HG03439 (cell line): ENCODE results near the gene ZNF791.
"Not testable (repeated sequence)": the region's sequence is repeated elsewhere in the genome, so short reads cannot be mapped to it uniquely, and the experiment has no call there.

Experiments
- ATAC-seq: cut with Tn5 transposase; IDR thresholded peaks from one replicate; pipeline ENCODE4 v1.9.1; 2021; ENCODE audit warnings: mild to moderate bottlenecking, moderate library complexity; ENCODE audit not compliant: unreplicated experiment

ZNF791 gene

DNA sequence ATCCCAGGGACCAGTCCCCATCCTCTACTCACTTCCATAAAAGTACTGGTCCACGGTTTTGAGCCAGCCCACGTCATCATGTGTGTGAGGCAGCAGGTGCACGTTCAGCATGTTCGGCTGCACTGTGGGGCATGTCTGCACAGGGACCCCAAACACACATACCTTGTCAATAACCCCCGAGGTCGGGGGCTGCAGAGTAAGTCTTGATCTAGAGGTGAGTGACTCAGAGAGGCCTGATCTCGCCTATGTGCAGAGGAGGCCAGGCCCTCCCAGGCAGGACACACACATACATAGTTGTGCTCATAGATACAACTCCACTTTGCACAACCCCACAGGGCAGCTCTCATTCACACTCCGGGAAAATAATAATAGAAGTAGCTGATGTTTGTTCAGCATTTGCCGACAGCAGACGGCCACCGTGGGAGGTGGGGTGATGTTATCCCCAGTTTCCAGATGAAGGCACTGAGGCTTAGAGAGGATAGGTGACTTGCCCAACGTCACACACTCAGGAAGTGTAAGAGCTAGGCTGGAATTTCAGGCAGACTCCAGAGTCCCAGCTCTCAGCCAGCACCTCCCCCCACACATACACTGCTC lies 55.0 kb downstream of the ZNF791 start:
- no peak for ATAC-seq

DNA sequence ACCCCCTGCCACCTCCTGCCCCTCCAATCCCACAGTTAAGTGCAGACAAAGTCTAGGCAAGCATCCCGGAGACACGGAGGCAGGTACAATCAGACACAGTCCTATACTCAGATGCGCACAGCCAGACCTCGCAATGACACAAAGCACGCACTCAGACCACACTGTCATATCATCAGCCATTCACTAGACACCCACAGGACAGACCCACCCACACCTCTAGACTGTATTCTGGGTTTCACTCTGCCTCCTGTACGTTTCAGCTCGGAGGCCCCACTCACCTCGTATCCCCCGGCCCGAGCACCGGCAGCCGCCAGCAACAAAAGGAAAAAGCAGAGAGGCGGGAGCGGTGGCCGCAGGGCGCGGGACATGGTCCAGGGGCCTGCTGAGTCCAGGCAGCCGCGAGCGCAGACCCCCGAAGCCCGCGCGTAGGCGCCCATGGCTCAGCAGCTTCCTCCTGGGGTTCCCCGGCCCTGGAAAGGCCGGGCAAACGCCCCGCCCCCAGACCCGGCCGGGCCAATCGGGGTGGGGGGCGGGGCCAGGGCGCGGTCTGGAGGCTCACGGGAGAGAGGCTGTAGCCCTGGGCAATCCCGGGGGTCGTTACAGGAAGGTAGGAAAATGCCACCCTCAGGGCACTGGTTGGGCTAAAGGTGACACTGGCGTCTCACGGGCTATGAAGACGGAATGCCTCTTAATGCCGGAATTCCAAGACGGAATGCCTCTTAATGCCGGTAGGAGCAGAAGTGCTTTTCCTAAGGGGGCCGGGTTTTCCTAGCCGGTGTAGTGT lies 55.7 kb downstream of the ZNF791 start, which contains the start of the genes MAN2B1 and WDR83:
Gene MAN2B1 (minus strand): TSS at position 478 of the 784 bp plus-strand sequence. CDS start 41 bp downstream, at position 437.
Gene WDR83 (plus strand): TSS at position 543 of the 784 bp plus-strand sequence. CDS start 2,984 bp downstream, outside the sequence.
- peak; percentile 43 for ATAC-seq

GRCh38 chr19:12667731-12668302 lies 57.1 kb downstream of the ZNF791 start:
- no peak for ATAC-seq

DNA sequence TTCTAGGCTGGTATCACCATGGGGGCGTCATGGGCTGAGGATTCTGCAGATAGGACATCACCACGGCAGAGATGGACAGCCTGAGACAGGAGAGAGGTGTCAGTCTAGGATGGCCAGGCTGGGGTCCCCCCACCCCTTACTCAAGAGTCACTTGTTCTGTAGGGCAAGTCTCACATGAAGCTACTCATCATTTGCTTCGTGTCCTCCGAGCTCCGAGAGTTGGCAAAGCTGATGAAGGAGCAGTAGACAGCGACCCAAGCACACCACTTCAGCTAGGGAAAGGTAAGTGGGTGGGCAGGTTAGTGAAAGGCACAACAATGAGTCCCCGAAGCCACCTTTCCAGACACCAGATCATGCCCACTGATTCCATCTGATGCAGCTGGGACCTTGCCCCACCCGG lies 57.6 kb downstream of the ZNF791 start:
- no peak for ATAC-seq

DNA sequence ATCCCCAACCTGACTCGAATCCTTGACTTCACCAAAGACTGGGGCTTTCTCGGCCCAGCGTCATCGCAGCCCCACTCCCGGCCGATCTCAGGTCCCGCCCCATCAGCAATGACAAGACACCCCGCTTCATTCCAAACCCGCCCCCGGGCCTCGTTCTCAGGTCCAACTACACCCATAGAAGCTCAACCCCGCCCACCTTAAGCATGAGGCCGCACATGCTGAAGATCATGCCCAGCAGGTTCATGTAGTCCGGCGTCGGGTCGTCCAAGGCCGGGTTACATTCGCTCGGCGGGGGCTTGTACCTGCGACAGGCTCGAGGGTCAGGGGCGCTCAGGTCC lies 58.2 kb downstream of the ZNF791 start:
- peak; percentile 15 for ATAC-seq

DNA sequence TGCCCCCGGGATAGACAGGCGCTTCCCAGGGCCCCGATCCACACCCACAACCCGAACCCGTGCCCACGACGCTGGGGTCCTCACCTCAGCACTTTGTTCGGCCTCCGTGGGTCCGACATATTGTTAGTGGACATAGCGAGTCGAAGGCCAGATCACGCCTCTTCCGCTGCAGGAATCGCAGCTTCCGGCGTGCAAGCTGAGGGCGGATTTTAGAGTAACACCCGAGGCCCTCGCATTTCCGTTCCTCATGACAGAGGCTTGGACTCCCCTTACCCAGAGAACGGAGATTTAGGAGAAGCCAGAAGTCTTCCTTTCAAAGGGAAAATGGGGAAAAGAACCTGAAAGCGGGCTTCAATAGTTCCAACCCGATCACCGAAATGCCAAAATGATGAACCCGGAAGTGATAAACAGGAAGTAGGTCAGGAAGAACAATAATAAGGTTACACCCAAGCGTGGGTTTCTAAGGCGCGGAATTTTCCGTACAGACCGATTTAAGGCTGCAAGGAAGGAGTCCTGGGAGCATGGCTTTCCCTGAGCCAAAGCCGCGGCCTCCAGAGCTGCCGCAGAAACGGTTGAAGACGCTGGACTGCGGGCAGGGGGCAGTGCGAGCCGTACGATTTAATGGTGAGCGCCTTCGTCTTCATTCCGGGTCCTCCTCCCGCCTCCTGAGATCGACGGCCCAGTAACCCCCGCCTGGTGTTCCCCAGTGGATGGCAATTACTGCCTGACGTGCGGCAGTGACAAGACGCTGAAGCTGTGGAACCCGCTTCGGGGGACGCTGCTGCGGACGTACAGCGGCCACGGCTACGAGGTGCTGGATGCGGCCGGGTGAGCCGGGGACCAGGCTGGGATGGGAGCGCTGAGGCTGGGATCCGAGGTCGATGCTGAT lies 58.8 kb downstream of the ZNF791 start:
- ATAC-seq, result peak; percentile 29

- ATAC-seq, result no peak
Measured at GRCh38 chr19:12670159-12670928, 59.6 kb downstream of the ZNF791 start.

- no peak for ATAC-seq
Measured at GRCh38 chr19:12672744-12673143, 62.0 kb downstream of the ZNF791 start.

- no peak for ATAC-seq
Measured at GRCh38 chr19:12675399-12675798, 64.7 kb downstream of the ZNF791 start.

- no peak for ATAC-seq
Measured at GRCh38 chr19:12675940-12676339, 65.2 kb downstream of the ZNF791 start.

DNA sequence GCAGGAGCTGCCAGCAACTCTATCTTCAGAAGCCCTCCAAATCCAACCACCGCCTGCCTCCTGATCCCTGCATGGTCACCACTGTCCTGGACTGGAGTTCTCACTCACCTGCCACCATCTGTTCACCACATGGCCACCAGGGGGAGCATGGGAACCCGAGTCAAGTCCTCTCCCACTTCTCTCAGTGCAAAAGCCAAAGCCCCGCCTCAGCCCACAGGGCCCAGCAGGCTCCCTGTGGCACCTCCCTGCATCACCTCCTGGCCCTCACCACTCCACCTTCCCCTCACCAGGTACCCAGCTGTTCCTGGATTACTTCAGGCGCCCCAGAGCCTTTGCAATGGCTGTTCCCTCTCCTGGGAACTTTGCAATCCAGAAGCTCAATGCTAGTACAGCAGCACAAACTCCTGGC lies 65.7 kb downstream of the ZNF791 start:
- ATAC-seq, result no peak

DNA sequence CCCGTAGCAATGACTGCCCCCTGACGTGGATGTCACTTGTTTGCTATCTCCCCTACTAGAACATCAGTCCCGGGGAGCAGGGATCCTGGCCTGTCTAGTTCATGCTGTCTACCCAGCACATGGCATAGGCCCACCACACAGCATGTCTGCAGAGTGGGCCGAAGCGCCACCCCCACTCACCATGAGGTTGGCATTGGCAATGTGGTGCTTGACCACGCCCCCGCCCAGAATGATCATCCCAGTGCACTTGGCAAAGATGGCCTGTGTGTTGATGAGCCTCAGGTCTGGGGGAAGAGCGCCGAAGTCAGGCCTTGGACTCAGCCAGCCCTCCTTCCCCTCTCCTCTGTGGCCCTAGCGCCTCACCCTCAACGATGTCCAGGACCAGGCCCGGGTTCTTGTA lies 66.2 kb downstream of the ZNF791 start:
- ATAC-seq, result no peak

- not testable (repeated sequence) for ATAC-seq
Measured at GRCh38 chr19:12678039-12678438, 67.3 kb downstream of the ZNF791 start.

- no peak for ATAC-seq
Measured at GRCh38 chr19:12680034-12680433, 69.3 kb downstream of the ZNF791 start.

DNA sequence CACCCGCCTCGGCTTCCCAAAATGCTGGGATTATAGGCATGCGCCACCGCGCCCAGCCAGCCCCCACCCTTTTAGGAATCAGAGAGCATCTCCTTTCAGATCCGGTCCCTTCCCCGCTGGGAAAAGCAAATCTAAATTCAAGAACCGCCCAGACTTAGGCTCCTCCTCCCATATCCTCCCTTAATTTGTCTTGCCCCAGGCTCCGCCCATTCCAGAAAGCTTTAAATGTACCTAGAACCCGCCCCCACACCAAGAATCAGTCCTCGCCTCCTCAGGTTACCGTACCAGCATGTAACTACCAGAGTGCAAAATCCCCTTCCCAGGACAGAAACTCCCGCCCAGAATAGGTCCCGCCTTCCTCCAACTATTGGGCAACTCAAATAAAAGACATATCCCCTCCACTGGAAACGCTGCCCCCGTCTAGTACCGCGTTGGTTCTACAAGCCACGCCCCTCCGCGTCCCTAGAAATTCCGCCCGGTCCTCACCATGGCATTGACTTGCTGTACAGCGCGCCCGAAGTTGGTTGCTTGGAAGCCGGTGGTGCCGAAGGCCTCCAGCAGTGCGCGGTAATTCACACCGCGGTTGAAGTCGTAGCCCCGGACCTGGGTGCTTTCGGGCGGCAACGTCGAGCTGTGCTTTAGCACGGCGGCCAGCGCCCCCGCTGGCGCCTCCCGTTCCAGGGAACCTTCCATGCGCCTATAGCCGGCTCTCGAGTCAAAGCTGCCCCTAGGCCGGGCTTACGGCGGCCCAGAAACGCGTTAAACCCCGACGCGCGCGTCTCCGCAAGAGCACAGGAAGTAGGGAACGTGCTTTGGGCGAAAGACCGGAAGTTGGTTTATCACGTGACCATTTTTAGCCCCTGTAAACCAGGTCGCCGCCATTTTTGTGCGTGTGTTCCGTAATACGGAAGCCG lies 70.6 kb downstream of the ZNF791 start, which contains the start of gene DHPS:
Gene DHPS (minus strand): TSS at position 807 of the 914 bp plus-strand sequence. CDS start 114 bp downstream, at position 693.
- ATAC-seq, result peak; percentile 77
